ENCODE data around the gene SPTB. TPM values are rescaled to one million over a fixed set of nuclear protein-coding genes. Genes with fewer than 3 reads are reported as not detected.

SPTB gene
- total RNA-seq, 1 donor from 2014 or later: 1.8 TPM

DNA sequence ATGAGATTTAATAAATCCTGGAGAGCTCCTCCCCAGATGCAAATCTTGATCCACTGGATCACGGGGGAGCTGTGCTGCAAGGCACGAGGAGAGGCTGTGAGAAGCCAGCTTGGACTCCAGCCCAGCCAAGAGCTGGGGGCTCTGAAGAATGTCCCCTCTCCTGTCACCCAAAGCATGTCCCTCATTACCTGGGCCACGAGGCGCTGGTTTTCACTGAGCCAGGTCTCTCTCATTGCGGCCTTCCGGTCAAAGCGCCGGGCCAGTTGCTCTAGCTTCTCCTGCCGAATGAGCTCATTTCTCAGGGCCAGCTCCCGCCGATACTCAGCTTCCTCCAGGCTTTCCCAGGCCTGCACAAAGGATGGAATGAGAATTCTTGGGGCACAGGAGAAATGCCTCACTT is 83.3 kb downstream of the SPTB start:
- TF ChIP-seq, protein P1, sequence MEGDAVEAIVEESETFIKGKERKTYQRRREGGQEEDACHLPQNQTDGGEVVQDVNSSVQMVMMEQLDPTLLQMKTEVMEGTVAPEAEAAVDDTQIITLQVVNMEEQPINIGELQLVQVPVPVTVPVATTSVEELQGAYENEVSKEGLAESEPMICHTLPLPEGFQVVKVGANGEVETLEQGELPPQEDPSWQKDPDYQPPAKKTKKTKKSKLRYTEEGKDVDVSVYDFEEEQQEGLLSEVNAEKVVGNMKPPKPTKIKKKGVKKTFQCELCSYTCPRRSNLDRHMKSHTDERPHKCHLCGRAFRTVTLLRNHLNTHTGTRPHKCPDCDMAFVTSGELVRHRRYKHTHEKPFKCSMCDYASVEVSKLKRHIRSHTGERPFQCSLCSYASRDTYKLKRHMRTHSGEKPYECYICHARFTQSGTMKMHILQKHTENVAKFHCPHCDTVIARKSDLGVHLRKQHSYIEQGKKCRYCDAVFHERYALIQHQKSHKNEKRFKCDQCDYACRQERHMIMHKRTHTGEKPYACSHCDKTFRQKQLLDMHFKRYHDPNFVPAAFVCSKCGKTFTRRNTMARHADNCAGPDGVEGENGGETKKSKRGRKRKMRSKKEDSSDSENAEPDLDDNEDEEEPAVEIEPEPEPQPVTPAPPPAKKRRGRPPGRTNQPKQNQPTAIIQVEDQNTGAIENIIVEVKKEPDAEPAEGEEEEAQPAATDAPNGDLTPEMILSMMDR (conservative IDR thresholded peaks at IDR 0.05; ENCODE audit: low read depth, low read length): no peak
- no peak overlapping the region for H3K4me3 ChIP-seq (ENCODE audit: low read depth, low read length)
- DNase-seq (ENCODE audit: low read depth): no peak

DNA sequence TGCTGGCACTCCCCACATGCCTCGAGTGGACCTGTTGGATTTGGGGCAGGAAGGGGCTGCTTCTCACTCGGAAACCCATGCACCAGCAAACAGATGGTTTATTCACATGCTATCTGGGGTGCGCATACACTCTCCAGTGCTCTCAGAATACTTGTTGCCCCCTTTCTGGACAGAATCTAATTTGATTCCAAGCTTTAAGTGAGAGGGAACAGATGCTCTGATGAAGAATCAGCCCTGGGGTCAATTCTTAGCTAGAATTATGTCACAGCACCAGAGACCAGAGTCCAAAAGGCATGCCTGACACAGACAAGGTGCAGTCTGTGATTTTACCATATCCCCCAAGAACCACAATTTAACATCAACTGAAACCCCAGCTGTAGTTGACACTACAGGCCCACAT is 83.8 kb downstream of the SPTB start:
- no peak overlapping the region for H3K4me3 ChIP-seq (ENCODE audit: low read depth, low read length)
- TF ChIP-seq, protein P1 (conservative IDR thresholded peaks at IDR 0.05; ENCODE audit: low read depth, low read length): no peak
- DNase-seq (ENCODE audit: low read depth): no peak

DNA sequence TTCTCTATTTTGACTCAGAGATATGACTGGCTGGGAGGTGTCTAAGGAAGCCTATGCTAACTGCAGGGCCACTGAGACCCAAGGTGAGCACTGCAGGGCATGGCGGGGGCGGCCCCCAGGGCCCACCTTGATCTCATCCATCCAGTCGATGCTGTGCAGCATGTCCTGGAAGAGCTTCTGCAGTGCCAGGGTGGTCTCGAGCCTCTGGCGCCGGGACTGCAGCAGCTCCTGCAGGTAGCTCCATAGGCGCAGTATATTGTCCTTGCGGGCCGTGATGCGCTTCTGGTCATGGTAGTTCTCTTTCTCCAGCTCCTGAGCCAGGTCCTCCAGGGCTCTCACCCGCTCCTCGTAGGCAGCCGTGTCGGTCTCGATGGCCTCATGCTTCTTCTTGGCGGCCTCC is 84.5 kb downstream of the SPTB start:
- TF ChIP-seq, protein P1 (conservative IDR thresholded peaks at IDR 0.05; ENCODE audit: low read depth, low read length): no peak
- H3K4me3 ChIP-seq (ENCODE audit: low read depth, low read length): no peak overlapping the region
- no peak for DNase-seq (ENCODE audit: low read depth)

DNA sequence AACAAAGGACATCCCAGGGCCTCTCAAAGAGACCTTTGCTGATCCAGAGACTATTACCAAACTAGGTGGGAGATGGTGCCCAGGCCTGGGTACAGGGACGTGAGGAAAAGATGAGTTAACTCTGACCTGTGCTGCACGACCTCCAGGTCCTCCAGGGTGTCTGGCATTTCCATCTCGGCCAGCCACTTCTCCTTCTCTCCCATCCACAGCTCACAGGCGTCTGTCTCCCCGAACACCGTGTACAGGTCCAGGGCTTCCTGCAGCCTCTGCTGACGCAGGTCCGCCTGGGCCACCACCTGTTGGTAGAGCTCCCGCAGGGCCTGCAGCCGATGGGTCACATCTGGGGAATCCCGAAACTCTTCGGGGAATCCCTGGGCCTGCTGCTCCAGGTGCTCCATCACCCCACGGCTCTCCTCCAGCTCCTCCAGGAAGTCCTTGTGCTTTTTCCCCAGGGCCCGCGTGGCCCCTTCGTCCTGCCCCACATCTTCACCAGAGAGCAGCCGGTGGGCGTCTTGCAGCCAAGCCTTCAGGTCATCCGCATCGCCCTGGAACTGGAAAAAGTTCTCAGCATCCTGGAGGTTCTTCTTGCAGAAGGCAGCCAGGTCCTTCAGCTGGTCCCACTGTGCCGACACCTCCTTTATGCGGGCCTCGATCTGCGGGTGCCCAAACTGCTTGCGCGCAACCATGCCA is 86.7 kb downstream of the SPTB start:
- DNase-seq (ENCODE audit: low read depth): no peak
- H3K4me3 ChIP-seq (ENCODE audit: low read depth, low read length): no peak overlapping the region
- TF ChIP-seq, protein P1 (conservative IDR thresholded peaks at IDR 0.05; ENCODE audit: low read depth, low read length): no peak

DNA sequence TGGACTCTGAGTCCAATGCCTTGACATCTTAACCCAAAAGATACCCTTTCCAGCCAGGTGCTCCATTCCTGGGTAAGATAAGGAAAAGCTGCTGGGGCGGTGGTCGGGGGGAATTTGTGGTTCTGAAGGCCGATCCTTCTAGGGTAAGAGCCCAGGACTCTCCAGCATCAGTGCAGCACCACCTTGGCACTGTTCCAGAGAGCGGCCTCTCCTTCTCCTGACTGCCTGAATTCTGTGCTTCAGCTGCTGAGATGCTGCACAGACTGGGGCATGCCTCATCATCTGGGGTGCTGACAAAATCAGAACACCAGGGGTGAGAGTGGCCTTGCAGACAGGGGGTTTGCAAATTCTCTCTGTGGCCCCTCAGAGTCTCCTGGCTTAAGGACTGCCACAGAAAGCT is 87.5 kb downstream of the SPTB start:
- no peak overlapping the region for H3K4me3 ChIP-seq (ENCODE audit: low read depth, low read length)
- DNase-seq (ENCODE audit: low read depth): no peak
- TF ChIP-seq, protein P1 (conservative IDR thresholded peaks at IDR 0.05; ENCODE audit: low read depth, low read length): no peak

DNA sequence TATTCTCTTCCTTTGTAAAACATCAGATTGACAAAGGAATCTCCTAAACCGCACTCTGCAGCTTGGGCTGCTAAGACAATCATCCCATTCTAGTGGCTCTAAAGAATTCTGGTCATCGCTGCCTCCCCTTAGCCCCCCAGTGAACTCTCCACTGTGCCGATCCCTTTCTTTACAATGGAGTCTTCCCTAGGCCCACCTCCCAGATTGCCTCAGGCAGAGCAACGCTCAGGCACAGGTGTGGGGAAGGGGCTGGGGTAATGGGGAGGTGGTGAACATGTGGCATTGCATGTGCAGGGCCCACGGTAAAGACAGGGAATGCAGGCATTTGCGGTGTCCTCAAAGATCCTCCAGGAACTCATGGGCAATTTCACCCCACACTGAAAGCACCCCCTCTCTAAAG is 89.2 kb downstream of the SPTB start:
- TF ChIP-seq, protein P1 (conservative IDR thresholded peaks at IDR 0.05; ENCODE audit: low read depth, low read length): no peak

DNA sequence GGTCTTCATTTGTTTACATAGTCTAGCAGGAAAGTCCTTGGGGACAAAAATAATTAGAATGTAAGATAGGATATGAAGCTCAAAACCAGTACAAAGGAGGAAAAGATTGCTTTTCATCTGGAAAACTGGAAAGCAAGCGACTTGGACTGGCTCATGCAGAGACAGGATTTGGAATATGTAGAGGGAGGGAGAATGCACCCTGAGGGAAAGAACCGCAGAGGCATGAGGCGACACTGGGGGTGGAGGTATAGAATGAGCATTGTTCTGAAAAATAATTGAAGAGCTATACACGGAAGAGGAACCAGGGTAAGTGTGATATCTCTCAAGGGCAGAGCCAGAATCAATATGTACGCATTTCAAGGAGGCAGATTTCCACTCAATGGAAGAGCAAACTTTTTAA is 90.0 kb downstream of the SPTB start:
- TF ChIP-seq, protein P1 (conservative IDR thresholded peaks at IDR 0.05; ENCODE audit: low read depth, low read length): no peak
- no peak overlapping the region for H3K4me3 ChIP-seq (ENCODE audit: low read depth, low read length)
- no peak for DNase-seq (ENCODE audit: low read depth)

More for the DNA sequence above, 89.2 kb downstream of the SPTB start:
- H3K4me3 ChIP-seq (ENCODE audit: low read depth, low read length): no peak overlapping the region
- no peak for DNase-seq (ENCODE audit: low read depth)
